ENCODE measurements around the gene RPS3. TPM values are rescaled to one million over a fixed set of nuclear protein-coding genes. Genes with fewer than 3 reads are reported as not detected.

The RPS3 gene
- total and polyA plus RNA-seq, 9 of the 15 experiments (the other 6 are each of a cell fraction or from before 2014, with no cell fraction given) = 2,700 to 5,771 (median 3,679) TPM

- TF ChIP-seq TRIM28 (IDR thresholded peaks at IDR 0.05) (0 out of 2 replicates have a peak, but pooled peaks have one; percentile 48), ELF1 (tag; IDR thresholded peaks at IDR 0.05) (peak; percentile 97), NCOA2 (IDR thresholded peaks at IDR 0.05; ENCODE audit: partially characterized antibody in 2 of 2) (no peak), ETV5 (CRISPR knock-in tag; IDR thresholded peaks at IDR 0.05; ENCODE audit: low read depth) (peak; percentile 96), BCLAF1 (IDR thresholded peaks at IDR 0.05; ENCODE audit: borderline replicate concordance in 1 of 2, control insufficient read depth in 1 of 2, low read depth in 2 of 2, low read length in 1 of 2) (no peak; a peak in 1 of 4 replicates), HNRNPL (IDR thresholded peaks at IDR 0.05; ENCODE audit: low read depth, low read length) (peak; percentile 83; the same call in 1 of the 2 replicates), E2F3 (CRISPR knock-in tag; IDR thresholded peaks at IDR 0.05) (peak; percentile 75; the same call in 1 of the 2 replicates), CHD4 (IDR thresholded peaks at IDR 0.05; ENCODE audit: insufficient read depth, insufficient replicate concordance, low read depth, low read length, poor library complexity, severe bottlenecking) (no peak), TBP (optimal IDR thresholded peaks at IDR 0.05; ENCODE audit: low read depth, low read length) (no peak), CLOCK (CRISPR knock-in tag; IDR thresholded peaks at IDR 0.05; ENCODE audit: borderline replicate concordance) (no peak), ZNF507 (tag; conservative IDR thresholded peaks at IDR 0.05) (no peak), TAF9B (IDR thresholded peaks at IDR 0.05; ENCODE audit: partially characterized antibody) (peak; percentile 100), TAF7 (tag; IDR thresholded peaks at IDR 0.05) (peak; percentile 100), ZBTB5 (IDR thresholded peaks at IDR 0.05) (no peak), BRD9 (IDR thresholded peaks at IDR 0.05; ENCODE audit: low read depth, partially characterized antibody) (peak; percentile 99), ZSCAN32 (CRISPR knock-in tag; IDR thresholded peaks at IDR 0.05) (0 out of 2 replicates have a peak, but pooled peaks have one; percentile 15), SMAD1 (IDR thresholded peaks at IDR 0.05; ENCODE audit: low read depth, low read length, partially characterized antibody) (peak; percentile 96), POLR2B (IDR thresholded peaks at IDR 0.05; ENCODE audit: low read depth, partially characterized antibody) (peak; percentile 98), COPS2 (conservative IDR thresholded peaks at IDR 0.05) (no peak), ZNF253 (CRISPR knock-in tag; conservative IDR thresholded peaks at IDR 0.05) (no peak)
Measured at GRCh38 chr11:75399344-75400145, at the start of gene RPS3 (continued).

Measured in K562 (cell line).